Measurements from ENCODE around the gene NLRC5.
"Not testable (repeated sequence)": the region's sequence is repeated elsewhere in the genome, so short reads cannot be mapped to it uniquely, and the experiment has no call there.

The NLRC5 gene

GRCh38 chr16:57004387-57005250, 15.3 kb downstream of the NLRC5 start:
- H3K27me3 ChIP-seq (ENCODE audit: control insufficient read depth, insufficient read depth, low read length): no peaks in the 10 kb centered on the region
- H3K9me3 ChIP-seq (ENCODE audit: control insufficient read depth, insufficient read depth, low read length): no peaks in the 10 kb centered on the region
- H3K27ac ChIP-seq (ENCODE audit: low read depth, low read length): no peak overlapping the region
- no peak overlapping the region for H3K4me3 ChIP-seq (ENCODE audit: low read depth, low read length)
- H3K36me3 ChIP-seq (ENCODE audit: control insufficient read depth, insufficient read depth, low read length): no peaks in the 10 kb centered on the region
- no peak overlapping the region for H3K9ac ChIP-seq (ENCODE audit: low read depth, low read length)
- peaks cover 4% of the 10 kb centered on the region for H3K4me1 ChIP-seq (ENCODE audit: control insufficient read depth, insufficient read depth, low read length)

- not testable (repeated sequence) for H3K36me3 ChIP-seq (ENCODE audit: control insufficient read depth, insufficient read depth, low read length); H3K27me3 ChIP-seq (ENCODE audit: control insufficient read depth, insufficient read depth, low read length); H3K9me3 ChIP-seq (ENCODE audit: control insufficient read depth, insufficient read depth, low read length); H3K9ac ChIP-seq (ENCODE audit: low read depth, low read length); H3K27ac ChIP-seq (ENCODE audit: low read depth, low read length); H3K4me1 ChIP-seq (ENCODE audit: control insufficient read depth, insufficient read depth, low read length); H3K4me3 ChIP-seq (ENCODE audit: low read depth, low read length)
These were observed 16.2 kb downstream of the NLRC5 start for GRCh38 chr16:57005597-57005996.

- Histone ChIP-seq H3K4me1 (ENCODE audit: control insufficient read depth, insufficient read depth, low read length) (peaks cover 5% of the 10 kb centered on the region), H3K27ac (ENCODE audit: low read depth, low read length) (no peak overlapping the region), H3K36me3 (ENCODE audit: control insufficient read depth, insufficient read depth, low read length) (no peaks in the 10 kb centered on the region), H3K4me3 (ENCODE audit: low read depth, low read length) (no peak overlapping the region), H3K9me3 (ENCODE audit: control insufficient read depth, insufficient read depth, low read length) (no peaks in the 10 kb centered on the region), H3K27me3 (ENCODE audit: control insufficient read depth, insufficient read depth, low read length) (no peaks in the 10 kb centered on the region), H3K9ac (ENCODE audit: low read depth, low read length) (no peak overlapping the region)
These were observed 17.7 kb downstream of the NLRC5 start for GRCh38 chr16:57007050-57007449.

GRCh38 chr16:57007530-57007929, 18.2 kb downstream of the NLRC5 start:
- H3K27ac ChIP-seq (ENCODE audit: low read depth, low read length): no peak overlapping the region
- no peaks in the 10 kb centered on the region for H3K36me3 ChIP-seq (ENCODE audit: control insufficient read depth, insufficient read depth, low read length)
- H3K4me3 ChIP-seq (ENCODE audit: low read depth, low read length): no peak overlapping the region
- no peak overlapping the region for H3K9ac ChIP-seq (ENCODE audit: low read depth, low read length)
- peaks cover 9% of the 10 kb centered on the region for H3K4me1 ChIP-seq (ENCODE audit: control insufficient read depth, insufficient read depth, low read length)
- H3K27me3 ChIP-seq (ENCODE audit: control insufficient read depth, insufficient read depth, low read length): no peaks in the 10 kb centered on the region
- no peaks in the 10 kb centered on the region for H3K9me3 ChIP-seq (ENCODE audit: control insufficient read depth, insufficient read depth, low read length)

GRCh38 chr16:57008440-57008839, 19.1 kb downstream of the NLRC5 start:
- peaks cover 9% of the 10 kb centered on the region for H3K4me1 ChIP-seq (ENCODE audit: control insufficient read depth, insufficient read depth, low read length)
- H3K27ac ChIP-seq (ENCODE audit: low read depth, low read length): no peak overlapping the region
- H3K36me3 ChIP-seq (ENCODE audit: control insufficient read depth, insufficient read depth, low read length): no peaks in the 10 kb centered on the region
- no peak overlapping the region for H3K4me3 ChIP-seq (ENCODE audit: low read depth, low read length)
- no peaks in the 10 kb centered on the region for H3K9me3 ChIP-seq (ENCODE audit: control insufficient read depth, insufficient read depth, low read length)
- H3K27me3 ChIP-seq (ENCODE audit: control insufficient read depth, insufficient read depth, low read length): no peaks in the 10 kb centered on the region
- H3K9ac ChIP-seq (ENCODE audit: low read depth, low read length): no peak overlapping the region

GRCh38 chr16:57009643-57010170, 20.4 kb downstream of the NLRC5 start:
- H3K36me3 ChIP-seq (ENCODE audit: control insufficient read depth, insufficient read depth, low read length): no peaks in the 10 kb centered on the region
- peaks cover 4% of the 10 kb centered on the region; the same call in 1 of the 2 replicates for H3K4me1 ChIP-seq (ENCODE audit: control insufficient read depth, insufficient read depth, low read length)
- H3K27ac ChIP-seq (ENCODE audit: low read depth, low read length): no peak overlapping the region
- no peak overlapping the region for H3K4me3 ChIP-seq (ENCODE audit: low read depth, low read length)
- H3K27me3 ChIP-seq (ENCODE audit: control insufficient read depth, insufficient read depth, low read length): no peaks in the 10 kb centered on the region
- no peaks in the 10 kb centered on the region for H3K9me3 ChIP-seq (ENCODE audit: control insufficient read depth, insufficient read depth, low read length)
- no peak overlapping the region for H3K9ac ChIP-seq (ENCODE audit: low read depth, low read length)

GRCh38 chr16:57012353-57012752, 23.0 kb downstream of the NLRC5 start:
- Histone ChIP-seq H3K36me3 (ENCODE audit: control insufficient read depth, insufficient read depth, low read length) (no peaks in the 10 kb centered on the region), H3K27ac (ENCODE audit: low read depth, low read length) (no peak overlapping the region), H3K4me1 (ENCODE audit: control insufficient read depth, insufficient read depth, low read length) (peaks cover 4% of the 10 kb centered on the region; the same call in 1 of the 2 replicates), H3K9ac (ENCODE audit: low read depth, low read length) (no peak overlapping the region), H3K9me3 (ENCODE audit: control insufficient read depth, insufficient read depth, low read length) (no peaks in the 10 kb centered on the region), H3K27me3 (ENCODE audit: control insufficient read depth, insufficient read depth, low read length) (no peaks in the 10 kb centered on the region), H3K4me3 (ENCODE audit: low read depth, low read length) (no peak overlapping the region)

GRCh38 chr16:57013229-57013628, 23.9 kb downstream of the NLRC5 start:
- Histone ChIP-seq H3K4me1 (ENCODE audit: control insufficient read depth, insufficient read depth, low read length) (peaks cover 4% of the 10 kb centered on the region; the same call in 1 of the 2 replicates), H3K9me3 (ENCODE audit: control insufficient read depth, insufficient read depth, low read length) (no peaks in the 10 kb centered on the region), H3K36me3 (ENCODE audit: control insufficient read depth, insufficient read depth, low read length) (no peaks in the 10 kb centered on the region), H3K27me3 (ENCODE audit: control insufficient read depth, insufficient read depth, low read length) (no peaks in the 10 kb centered on the region), H3K27ac (ENCODE audit: low read depth, low read length) (no peak overlapping the region), H3K4me3 (ENCODE audit: low read depth, low read length) (no peak overlapping the region), H3K9ac (ENCODE audit: low read depth, low read length) (no peak overlapping the region)

- Histone ChIP-seq H3K36me3 (ENCODE audit: control insufficient read depth, insufficient read depth, low read length) (no peaks in the 10 kb centered on the region), H3K4me1 (ENCODE audit: control insufficient read depth, insufficient read depth, low read length) (peaks cover 4% of the 10 kb centered on the region; the same call in 1 of the 2 replicates), H3K4me3 (ENCODE audit: low read depth, low read length) (no peak overlapping the region), H3K9ac (ENCODE audit: low read depth, low read length) (no peak overlapping the region), H3K27me3 (ENCODE audit: control insufficient read depth, insufficient read depth, low read length) (no peaks in the 10 kb centered on the region), H3K9me3 (ENCODE audit: control insufficient read depth, insufficient read depth, low read length) (no peaks in the 10 kb centered on the region), H3K27ac (ENCODE audit: low read depth, low read length) (no peak overlapping the region)
These were observed 24.5 kb downstream of the NLRC5 start for GRCh38 chr16:57013902-57014301.

GRCh38 chr16:57016301-57016700, 26.9 kb downstream of the NLRC5 start:
- H3K4me1 ChIP-seq (ENCODE audit: control insufficient read depth, insufficient read depth, low read length): peaks cover 4% of the 10 kb centered on the region; the same call in 1 of the 2 replicates
- H3K27me3 ChIP-seq (ENCODE audit: control insufficient read depth, insufficient read depth, low read length): no peaks in the 10 kb centered on the region
- no peak overlapping the region for H3K4me3 ChIP-seq (ENCODE audit: low read depth, low read length)
- no peak overlapping the region for H3K9ac ChIP-seq (ENCODE audit: low read depth, low read length)
- no peaks in the 10 kb centered on the region for H3K9me3 ChIP-seq (ENCODE audit: control insufficient read depth, insufficient read depth, low read length)
- H3K36me3 ChIP-seq (ENCODE audit: control insufficient read depth, insufficient read depth, low read length): no peaks in the 10 kb centered on the region
- H3K27ac ChIP-seq (ENCODE audit: low read depth, low read length): no peak overlapping the region

- H3K4me1 ChIP-seq (ENCODE audit: control insufficient read depth, insufficient read depth, low read length): peaks cover 4% of the 10 kb centered on the region; the same call in 1 of the 2 replicates
- no peaks in the 10 kb centered on the region for H3K27me3 ChIP-seq (ENCODE audit: control insufficient read depth, insufficient read depth, low read length)
- H3K27ac ChIP-seq (ENCODE audit: low read depth, low read length): no peak overlapping the region
- no peaks in the 10 kb centered on the region for H3K36me3 ChIP-seq (ENCODE audit: control insufficient read depth, insufficient read depth, low read length)
- no peak overlapping the region for H3K4me3 ChIP-seq (ENCODE audit: low read depth, low read length)
- H3K9ac ChIP-seq (ENCODE audit: low read depth, low read length): no peak overlapping the region
- H3K9me3 ChIP-seq (ENCODE audit: control insufficient read depth, insufficient read depth, low read length): no peaks in the 10 kb centered on the region
These were observed 27.5 kb downstream of the NLRC5 start for GRCh38 chr16:57016831-57017230.
